BJ (cell line): Measurements from ENCODE around the gene UBE2L3. TPM values are rescaled to one million over a fixed set of nuclear protein-coding genes. Genes with fewer than 3 reads are reported as not detected.

Experiments used
- CTCF ChIA-PET: fragments of 350-600 bp; formaldehyde crosslinking; extraction: SDS; loops from one replicate; lab custom pipeline; 2021; ENCODE audit warnings: antibody characterized with exemption, inconsistent platforms; lab: Yijun Ruan, JAX
- POLR2A ChIA-PET: fragments of 300-600 bp; sonication (Branson Sonifier 250); formaldehyde crosslinking; extraction: SDS; loops from one replicate; lab custom pipeline; 2021; ENCODE audit warnings: antibody characterized with exemption; lab: Charles Lee
- DNase-seq: peaks from one replicate; pipeline ENCODE4 v3.0.0-alpha.2; 2011; ENCODE audit warnings: low read depth
- H3K27me3 ChIP-seq: 2 replicates; pipeline ENCODE4 v1.6.0; 2011; ENCODE audit warnings: low read length; ENCODE audit not compliant: control insufficient read depth, insufficient read depth
- H3K36me3 ChIP-seq: 2 replicates; pipeline ENCODE4 v1.5.1; 2011; ENCODE audit warnings: low read length; ENCODE audit not compliant: control insufficient read depth, insufficient read depth
- H3K4me3 ChIP-seq: 2 replicates; pipeline ENCODE4 v1.5.1; 2011; ENCODE audit warnings: low read depth, mild to moderate bottlenecking, control low read depth, low read length
- polyA plus RNA-seq: library from polyadenylated mRNA; depleted of rRNA; stranded (reverse); fragments of >200 nt; gene quantifications from 2 replicates; pipeline ENCODE4 v1.2.3, GENCODE V29; 2011
- TF ChIP-seq, protein P1 (sequence below): IDR thresholded peaks from 2 replicates; pipeline ENCODE4 v1.5.1; 2011; ENCODE audit warnings: low read depth, mild to moderate bottlenecking, control low read depth, inconsistent platforms, low read length, moderate library complexity; ENCODE audit not compliant: insufficient read depth

The UBE2L3 gene
- polyA plus RNA-seq, 1 experiment = 47.3 TPM

GRCh38 chr22:21628386-21629254 is 61.1 kb downstream of the UBE2L3 start:
- ChIA-PET CTCF (interaction anchor here (0.8 to 9.3 kb wide), 11 partner anchors 10 to 52 kb away, joined by 3 to 71 read pairs (median 6); partner anchors contain the start of gene SDF2L1), POLR2A (no interaction called here)
- H3K27me3 ChIP-seq = no peaks in the 10 kb centered on the region

GRCh38 chr22:21629255-21630149 is 62.0 kb downstream of the UBE2L3 start, which contains the start of gene YDJC:
Gene YDJC, minus strand, starts transcription at chr22:21630022. Its CDS starts 8 bp downstream, at chr22:21630014.
- ChIA-PET CTCF (interaction anchor here (0.8 to 9.3 kb wide), 11 partner anchors 9 to 53 kb away, joined by 3 to 71 read pairs (median 6); partner anchors contain the start of gene SDF2L1), POLR2A (no interaction called here)
- peak; percentile 24 for DNase-seq
- Histone ChIP-seq H3K4me3 (peak within 1 kb of the TSS; percentile 99), H3K36me3 (peaks cover 3% of the 10 kb centered on the region), H3K27me3 (no peaks in the 10 kb centered on the region)
- TF ChIP-seq, protein P1, sequence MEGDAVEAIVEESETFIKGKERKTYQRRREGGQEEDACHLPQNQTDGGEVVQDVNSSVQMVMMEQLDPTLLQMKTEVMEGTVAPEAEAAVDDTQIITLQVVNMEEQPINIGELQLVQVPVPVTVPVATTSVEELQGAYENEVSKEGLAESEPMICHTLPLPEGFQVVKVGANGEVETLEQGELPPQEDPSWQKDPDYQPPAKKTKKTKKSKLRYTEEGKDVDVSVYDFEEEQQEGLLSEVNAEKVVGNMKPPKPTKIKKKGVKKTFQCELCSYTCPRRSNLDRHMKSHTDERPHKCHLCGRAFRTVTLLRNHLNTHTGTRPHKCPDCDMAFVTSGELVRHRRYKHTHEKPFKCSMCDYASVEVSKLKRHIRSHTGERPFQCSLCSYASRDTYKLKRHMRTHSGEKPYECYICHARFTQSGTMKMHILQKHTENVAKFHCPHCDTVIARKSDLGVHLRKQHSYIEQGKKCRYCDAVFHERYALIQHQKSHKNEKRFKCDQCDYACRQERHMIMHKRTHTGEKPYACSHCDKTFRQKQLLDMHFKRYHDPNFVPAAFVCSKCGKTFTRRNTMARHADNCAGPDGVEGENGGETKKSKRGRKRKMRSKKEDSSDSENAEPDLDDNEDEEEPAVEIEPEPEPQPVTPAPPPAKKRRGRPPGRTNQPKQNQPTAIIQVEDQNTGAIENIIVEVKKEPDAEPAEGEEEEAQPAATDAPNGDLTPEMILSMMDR = peak; percentile 68

More at GRCh38 chr22:21628386-21629254, 61.1 kb downstream of the UBE2L3 start:
- Histone ChIP-seq H3K36me3 (peaks cover 3% of the 10 kb centered on the region), H3K4me3 (peak overlapping the region; percentile 99)
- TF ChIP-seq, protein P1 = no peak
- DNase-seq = no peak

DNA sequence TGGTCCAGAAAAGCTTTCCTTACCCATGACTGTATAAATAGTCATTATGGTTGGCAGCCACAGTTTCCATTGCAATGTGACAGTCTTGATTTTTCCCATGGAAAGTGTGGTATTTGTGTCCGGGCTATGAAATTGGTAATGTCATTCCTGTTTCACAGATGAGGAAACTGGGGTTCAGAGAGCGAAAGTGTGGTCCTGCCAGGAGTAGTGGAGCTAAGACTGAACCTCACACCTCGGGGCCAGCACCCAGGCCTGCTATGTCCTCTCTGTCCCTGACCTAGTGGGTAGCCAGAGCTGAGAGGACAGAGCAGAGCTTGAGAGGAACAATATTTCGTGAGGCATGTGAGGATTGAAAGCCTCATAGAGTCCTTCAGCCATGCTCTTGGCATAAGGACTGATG is 63.5 kb downstream of the UBE2L3 start:
- TF ChIP-seq, protein P1 = no peak
- POLR2A ChIA-PET = no interaction called here
- H3K4me3 ChIP-seq = no peak overlapping the region
- no peak for DNase-seq
- CTCF ChIA-PET = interaction anchor here (0.6 to 9.3 kb wide), 3 partner anchors 12 to 19 kb away, joined by 3 to 71 read pairs (median 56); partner anchors contain the start of gene SDF2L1
- H3K36me3 ChIP-seq = peaks cover 3% of the 10 kb centered on the region
- H3K27me3 ChIP-seq = no peaks in the 10 kb centered on the region

GRCh38 chr22:21632237-21632895 is 64.9 kb downstream of the UBE2L3 start, which contains the start of gene CCDC116:
Gene CCDC116, plus strand, starts transcription at chr22:21632760. Its CDS starts 422 bp downstream, at chr22:21633182.
- Histone ChIP-seq H3K27me3 (no peaks in the 10 kb centered on the region), H3K36me3 (peaks cover 3% of the 10 kb centered on the region), H3K4me3 (no peak within 1 kb of the TSS)
- TF ChIP-seq, protein P1 = no peak
- CTCF ChIA-PET = interaction anchor here (0.6 to 9.3 kb wide), 3 partner anchors 10 to 27 kb away, joined by 3 to 71 read pairs (median 56); partner anchors contain the start of gene SDF2L1
- POLR2A ChIA-PET = no interaction called here
- DNase-seq = no peak
